ENCODE data around the gene BEGAIN. TPM values are rescaled to one million over a fixed set of nuclear protein-coding genes. Genes with fewer than 3 reads are reported as not detected.

The BEGAIN gene
- total and polyA plus RNA-seq, 2 experiments from 2014 or later = 0.11 to 0.65 TPM

DNA sequence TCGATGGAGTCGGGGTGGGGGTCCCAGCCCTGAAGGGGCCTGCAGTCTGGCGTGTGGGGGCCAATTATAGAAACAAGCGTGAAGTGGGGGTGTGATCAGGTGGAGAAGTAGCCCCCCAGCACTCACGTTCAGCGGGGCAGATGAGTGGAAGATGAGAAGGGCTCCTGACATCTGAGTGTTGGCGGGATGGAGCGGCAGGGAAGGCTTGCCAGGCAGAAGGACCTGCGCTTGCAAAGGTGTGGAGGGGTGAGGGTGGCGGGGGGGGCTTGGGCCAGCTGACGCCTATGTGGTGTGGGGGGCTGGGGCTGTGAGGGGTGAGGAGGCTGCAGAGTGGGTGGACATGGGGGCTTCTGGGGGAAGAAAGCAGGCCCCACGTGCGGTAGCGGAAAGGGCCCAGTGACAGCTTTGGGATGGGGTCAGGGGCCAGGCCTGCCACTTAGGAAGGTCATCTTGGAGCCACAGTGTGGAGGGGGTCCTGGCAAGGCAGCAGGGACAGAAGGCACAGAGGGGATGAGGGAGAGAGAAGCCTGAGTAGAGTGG lies 22.2 kb upstream of the BEGAIN start:
- Histone ChIP-seq H3K4me1 (ENCODE audit: insufficient read depth) (no peaks in the 10 kb centered on the region), H3K9me2 (ENCODE audit: insufficient read depth) (no peaks in the 10 kb centered on the region), H3F3A (ENCODE audit: insufficient read depth) (no peaks in the 10 kb centered on the region), H3K4me3 (no peak overlapping the region), H2AFZ (no peak overlapping the region), H3K9ac (no peak overlapping the region), H3K27me3 (replicated peaks; ENCODE audit: insufficient read depth) (peaks cover 24% of the 10 kb centered on the region), H4K20me1 (ENCODE audit: insufficient read depth) (no peaks in the 10 kb centered on the region), H3K27ac (no peak overlapping the region), H3K36me3 (ENCODE audit: low read depth) (no peaks in the 10 kb centered on the region), H3K4me2 (ENCODE audit: unreplicated experiment) (no peak overlapping the region), H3K9me3 (ENCODE audit: low read depth) (no peaks in the 10 kb centered on the region), H3K79me2 (ENCODE audit: insufficient read depth) (no peaks in the 10 kb centered on the region)
- TF ChIP-seq EZH2phosphoT487 (IDR thresholded peaks at IDR 0.05; ENCODE audit: insufficient read depth, low read depth) = no peak
- TF ChIP-seq EZH2 (IDR thresholded peaks at IDR 0.05; ENCODE audit: insufficient read depth, poor library complexity, severe bottlenecking) = no peak
- WGBS, 2 experiments (ENCODE audit: low coverage in 1 of 2, low lambda C conversion rate in 2 of 2, missing lambda C conversion rate in 2 of 2) = 71 to 73% methylated on average over 6 to 14 of the region's 14 CpGs
- in situ Hi-C loops (cut with MboI) = no loop called here
- DNase-seq = no peak

DNA sequence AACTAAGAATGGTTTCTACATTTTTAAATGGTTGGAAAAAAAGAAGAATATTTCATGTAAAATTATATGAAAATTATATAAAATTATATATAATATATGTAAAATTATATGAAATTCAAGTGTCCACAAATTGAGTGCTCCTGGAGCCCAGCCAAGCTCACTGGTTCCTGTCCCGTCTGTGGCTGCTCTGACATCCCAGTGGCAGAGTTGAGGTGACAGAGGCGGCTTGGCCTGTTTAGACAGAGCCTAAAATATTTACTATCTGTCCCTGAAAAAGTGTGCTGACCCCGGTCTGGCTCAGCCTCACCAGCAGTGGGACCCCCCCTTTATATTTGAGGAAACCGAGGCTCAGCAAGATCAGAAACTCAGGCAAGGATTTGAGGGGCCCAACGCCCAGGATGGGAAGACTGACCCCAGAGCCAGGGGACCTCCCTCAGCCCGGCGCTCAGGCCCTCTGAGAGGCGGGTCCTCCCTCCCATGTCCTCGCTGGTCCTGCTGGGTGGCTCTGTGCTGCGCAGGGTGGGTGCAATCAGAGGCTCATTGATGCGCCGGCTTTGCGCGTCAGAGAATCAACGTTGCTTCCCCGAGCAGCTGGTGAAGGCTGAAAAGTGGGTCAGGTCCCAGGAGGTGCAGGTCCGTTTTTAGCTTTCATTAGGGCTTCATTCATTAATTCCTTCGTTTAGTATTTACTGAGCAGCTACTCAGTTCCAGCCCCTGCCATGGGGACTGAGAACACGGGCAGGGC lies 21.5 kb upstream of the BEGAIN start:
- in situ Hi-C loops (cut with MboI) = no loop called here
- Histone ChIP-seq H3K4me1 (ENCODE audit: insufficient read depth) (no peaks in the 10 kb centered on the region), H3F3A (ENCODE audit: insufficient read depth) (no peaks in the 10 kb centered on the region), H3K4me3 (no peak overlapping the region), H3K27ac (no peak overlapping the region), H3K36me3 (ENCODE audit: low read depth) (no peaks in the 10 kb centered on the region), H3K79me2 (ENCODE audit: insufficient read depth) (no peaks in the 10 kb centered on the region), H3K4me2 (ENCODE audit: unreplicated experiment) (no peak overlapping the region), H3K27me3 (replicated peaks; ENCODE audit: insufficient read depth) (peaks cover 24% of the 10 kb centered on the region), H3K9ac (no peak overlapping the region), H3K9me3 (ENCODE audit: low read depth) (no peaks in the 10 kb centered on the region), H3K9me2 (ENCODE audit: insufficient read depth) (no peaks in the 10 kb centered on the region), H4K20me1 (ENCODE audit: insufficient read depth) (no peaks in the 10 kb centered on the region), H2AFZ (no peak overlapping the region)
- DNase-seq = no peak
- 65 to 68% methylated on average over 19 of the region's 19 CpGs for WGBS, 2 experiments (ENCODE audit: low coverage in 1 of 2, low lambda C conversion rate in 2 of 2, missing lambda C conversion rate in 2 of 2)
- TF ChIP-seq EZH2 (IDR thresholded peaks at IDR 0.05; ENCODE audit: insufficient read depth, poor library complexity, severe bottlenecking) = no peak
- TF ChIP-seq EZH2phosphoT487 (IDR thresholded peaks at IDR 0.05; ENCODE audit: insufficient read depth, low read depth) = no peak

DNA sequence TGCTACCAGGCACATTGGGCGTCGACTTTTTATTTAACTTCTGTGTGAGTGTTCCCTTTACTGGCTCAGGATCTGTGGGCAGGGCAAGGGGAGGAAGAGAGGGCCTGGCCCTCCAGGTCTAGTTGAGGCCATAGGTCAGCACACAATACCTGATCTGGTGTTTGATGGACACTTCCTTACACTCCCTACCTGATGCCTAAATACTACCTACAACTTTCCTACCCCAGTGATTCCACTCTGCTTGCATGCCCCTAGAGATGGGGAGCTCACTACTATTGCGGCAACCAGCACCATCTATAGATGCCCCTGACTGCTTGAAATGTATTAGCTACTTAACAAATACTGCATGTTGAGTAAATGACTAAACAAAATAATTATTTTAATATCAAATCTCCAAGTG lies 20.8 kb upstream of the BEGAIN start:
- Histone ChIP-seq H3K9ac (no peak overlapping the region), H3K4me3 (no peak overlapping the region), H3K79me2 (ENCODE audit: insufficient read depth) (no peaks in the 10 kb centered on the region), H3K4me1 (ENCODE audit: insufficient read depth) (no peaks in the 10 kb centered on the region), H3K27ac (no peak overlapping the region), H3K9me2 (ENCODE audit: insufficient read depth) (no peaks in the 10 kb centered on the region), H3K4me2 (ENCODE audit: unreplicated experiment) (no peak overlapping the region), H3F3A (ENCODE audit: insufficient read depth) (no peaks in the 10 kb centered on the region), H3K27me3 (replicated peaks; ENCODE audit: insufficient read depth) (peaks cover 18% of the 10 kb centered on the region), H4K20me1 (ENCODE audit: insufficient read depth) (no peaks in the 10 kb centered on the region), H3K36me3 (ENCODE audit: low read depth) (no peaks in the 10 kb centered on the region), H3K9me3 (ENCODE audit: low read depth) (no peaks in the 10 kb centered on the region), H2AFZ (no peak overlapping the region)
- TF ChIP-seq EZH2 (IDR thresholded peaks at IDR 0.05; ENCODE audit: insufficient read depth, poor library complexity, severe bottlenecking) (no peak), EZH2phosphoT487 (IDR thresholded peaks at IDR 0.05; ENCODE audit: insufficient read depth, low read depth) (no peak)
- WGBS, 2 experiments (ENCODE audit: low coverage in 1 of 2, low lambda C conversion rate in 2 of 2, missing lambda C conversion rate in 2 of 2) = 70 to 77% methylated on average over 3 of the region's 3 CpGs
- DNase-seq = no peak
- in situ Hi-C loops (cut with MboI) = no loop called here

DNA sequence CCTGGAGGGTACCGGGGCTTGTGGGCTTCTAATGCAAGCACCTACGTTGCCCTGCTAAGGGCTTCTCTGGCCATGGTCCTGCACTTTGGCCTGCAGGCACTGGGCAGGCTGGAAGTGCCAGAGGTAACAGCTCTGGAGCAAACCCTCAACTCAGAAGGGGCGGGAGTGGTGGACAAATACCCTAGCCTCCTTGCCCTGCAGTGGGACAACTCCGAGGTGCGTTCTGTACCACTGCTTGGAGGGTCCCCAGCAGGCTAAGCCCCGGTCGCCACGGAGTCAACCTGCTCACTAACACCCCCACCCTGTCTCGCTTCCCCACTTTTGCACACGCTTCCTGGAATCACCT lies 20.4 kb upstream of the BEGAIN start:
- Histone ChIP-seq H3K9ac (no peak overlapping the region), H3K9me3 (ENCODE audit: low read depth) (no peaks in the 10 kb centered on the region), H3K36me3 (ENCODE audit: low read depth) (no peaks in the 10 kb centered on the region), H3K4me2 (ENCODE audit: unreplicated experiment) (no peak overlapping the region), H3F3A (ENCODE audit: insufficient read depth) (no peaks in the 10 kb centered on the region), H3K27ac (no peak overlapping the region), H3K27me3 (replicated peaks; ENCODE audit: insufficient read depth) (peaks cover 17% of the 10 kb centered on the region), H3K79me2 (ENCODE audit: insufficient read depth) (no peaks in the 10 kb centered on the region), H3K9me2 (ENCODE audit: insufficient read depth) (no peaks in the 10 kb centered on the region), H4K20me1 (ENCODE audit: insufficient read depth) (no peaks in the 10 kb centered on the region), H2AFZ (no peak overlapping the region), H3K4me1 (ENCODE audit: insufficient read depth) (no peaks in the 10 kb centered on the region), H3K4me3 (no peak overlapping the region)
- TF ChIP-seq EZH2 (IDR thresholded peaks at IDR 0.05; ENCODE audit: insufficient read depth, poor library complexity, severe bottlenecking) = no peak
- no peak for TF ChIP-seq EZH2phosphoT487 (IDR thresholded peaks at IDR 0.05; ENCODE audit: insufficient read depth, low read depth)
- DNase-seq = no peak
- 63% methylated on average over 10 of the region's 10 CpGs for WGBS, 2 experiments (ENCODE audit: low coverage in 1 of 2, low lambda C conversion rate in 2 of 2, missing lambda C conversion rate in 2 of 2)
- in situ Hi-C loops (cut with MboI) = no loop called here

Measured in GM23248 (cell line).